HFFc6 (cell line): Measurements from ENCODE around the gene GDPD5. TPM values are rescaled to one million over a fixed set of nuclear protein-coding genes. Genes with fewer than 3 reads are reported as not detected.

ENCODE experiments used
- DNase-seq: peaks from one replicate; pipeline ENCODE4 v3.0.0-alpha.2; 2018
- H3K27ac Mint-ChIP-seq: 2 replicates; pipeline ENCODE4 v1.8.0; 2020; ENCODE audit warnings: mild to moderate bottlenecking, mixed read lengths
- H3K27me3 Mint-ChIP-seq: 2 replicates; pipeline ENCODE4 v1.8.0; 2021; ENCODE audit warnings: mild to moderate bottlenecking, moderate library complexity, mixed read lengths; ENCODE audit not compliant: insufficient read depth
- H3K36me3 Mint-ChIP-seq: 2 replicates; pipeline ENCODE4 v1.8.0; 2021; ENCODE audit warnings: low read depth, mixed read lengths
- H3K4me1 Mint-ChIP-seq: 2 replicates; pipeline ENCODE4 v1.8.0; 2020; ENCODE audit warnings: low read depth, mixed read lengths
- H3K4me3 Mint-ChIP-seq: 2 replicates; pipeline ENCODE4 v1.8.0; 2020; ENCODE audit warnings: mild to moderate bottlenecking, moderate library complexity, mixed read lengths
- H3K9me3 Mint-ChIP-seq: 2 replicates; pipeline ENCODE4 v1.8.0; 2020; ENCODE audit warnings: mild to moderate bottlenecking, mixed read lengths
- CTCF ChIP-seq: fragments of 200-600 bp; sonication (generic); IDR thresholded peaks from 2 replicates; pipeline ENCODE4 v1.5.0; 2021; ENCODE audit warnings: antibody characterized with exemption, mild to moderate bottlenecking
- total RNA-seq, 6 experiments: library from RNA; stranded (reverse); fragmentation: NEBNext Ultra II Directional; extraction: Animal tissue kit (Norgen Biotek cat#: 25700); gene quantifications; 2 replicates in 1 of 6; 3 replicates in 5 of 6; pipeline ENCODE4 v1.2.3, GENCODE V29; 2021

GDPD5 gene
- total RNA-seq, 6 experiments from 2014 or later = 2.5 to 5.7 (median 4.2) TPM

GRCh38 chr11:75456596-75457183 lies 69.1 kb downstream of the GDPD5 start:
- Mint-ChIP-seq H3K4me1 (peaks cover 23% of the 10 kb centered on the region), H3K4me3 (no peak overlapping the region), H3K27ac (no peak overlapping the region), H3K9me3 (no peaks in the 10 kb centered on the region), H3K27me3 (peaks cover 25% of the 10 kb centered on the region), H3K36me3 (no peaks in the 10 kb centered on the region; the same call in 1 of the 2 replicates)
- no peak for TF ChIP-seq CTCF
- DNase-seq = no peak

DNA sequence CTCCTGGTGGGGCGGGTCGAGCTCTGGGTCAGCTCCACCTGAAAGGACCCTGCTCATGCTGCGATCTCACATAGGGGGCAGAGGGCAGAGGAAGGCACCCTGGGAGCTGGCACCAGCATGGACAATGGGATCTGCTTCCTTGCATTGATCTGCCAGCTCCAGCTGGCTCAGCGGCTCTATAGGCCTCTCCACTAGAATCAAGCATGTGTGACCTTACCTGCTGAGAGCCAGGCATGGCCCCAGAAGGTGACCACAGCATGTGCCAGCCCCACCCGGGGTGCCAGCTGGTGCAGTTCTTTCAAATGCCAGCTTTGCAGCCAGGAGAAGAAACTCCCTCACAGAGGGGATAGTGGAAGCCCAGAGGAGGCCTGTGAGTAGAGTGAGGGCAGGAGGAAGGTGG lies 70.8 kb downstream of the GDPD5 start:
- Mint-ChIP-seq H3K27me3 (peaks cover 23% of the 10 kb centered on the region), H3K27ac (no peak overlapping the region), H3K9me3 (no peaks in the 10 kb centered on the region), H3K4me1 (peaks cover 14% of the 10 kb centered on the region), H3K36me3 (no peaks in the 10 kb centered on the region; the same call in 1 of the 2 replicates), H3K4me3 (no peak overlapping the region)
- DNase-seq = no peak
- TF ChIP-seq CTCF = no peak

GRCh38 chr11:75453916-75454655 lies 71.7 kb downstream of the GDPD5 start:
- H3K27ac Mint-ChIP-seq = no peak overlapping the region; the same call in 1 of the 2 replicates
- H3K36me3 Mint-ChIP-seq = no peaks in the 10 kb centered on the region; the same call in 1 of the 2 replicates
- peaks cover 14% of the 10 kb centered on the region for H3K4me1 Mint-ChIP-seq
- H3K9me3 Mint-ChIP-seq = no peaks in the 10 kb centered on the region
- peaks cover 24% of the 10 kb centered on the region for H3K27me3 Mint-ChIP-seq
- DNase-seq = peak; percentile 54
- peak overlapping the region; percentile 25; the same call in 1 of the 2 replicates for H3K4me3 Mint-ChIP-seq
- TF ChIP-seq CTCF = no peak

DNA sequence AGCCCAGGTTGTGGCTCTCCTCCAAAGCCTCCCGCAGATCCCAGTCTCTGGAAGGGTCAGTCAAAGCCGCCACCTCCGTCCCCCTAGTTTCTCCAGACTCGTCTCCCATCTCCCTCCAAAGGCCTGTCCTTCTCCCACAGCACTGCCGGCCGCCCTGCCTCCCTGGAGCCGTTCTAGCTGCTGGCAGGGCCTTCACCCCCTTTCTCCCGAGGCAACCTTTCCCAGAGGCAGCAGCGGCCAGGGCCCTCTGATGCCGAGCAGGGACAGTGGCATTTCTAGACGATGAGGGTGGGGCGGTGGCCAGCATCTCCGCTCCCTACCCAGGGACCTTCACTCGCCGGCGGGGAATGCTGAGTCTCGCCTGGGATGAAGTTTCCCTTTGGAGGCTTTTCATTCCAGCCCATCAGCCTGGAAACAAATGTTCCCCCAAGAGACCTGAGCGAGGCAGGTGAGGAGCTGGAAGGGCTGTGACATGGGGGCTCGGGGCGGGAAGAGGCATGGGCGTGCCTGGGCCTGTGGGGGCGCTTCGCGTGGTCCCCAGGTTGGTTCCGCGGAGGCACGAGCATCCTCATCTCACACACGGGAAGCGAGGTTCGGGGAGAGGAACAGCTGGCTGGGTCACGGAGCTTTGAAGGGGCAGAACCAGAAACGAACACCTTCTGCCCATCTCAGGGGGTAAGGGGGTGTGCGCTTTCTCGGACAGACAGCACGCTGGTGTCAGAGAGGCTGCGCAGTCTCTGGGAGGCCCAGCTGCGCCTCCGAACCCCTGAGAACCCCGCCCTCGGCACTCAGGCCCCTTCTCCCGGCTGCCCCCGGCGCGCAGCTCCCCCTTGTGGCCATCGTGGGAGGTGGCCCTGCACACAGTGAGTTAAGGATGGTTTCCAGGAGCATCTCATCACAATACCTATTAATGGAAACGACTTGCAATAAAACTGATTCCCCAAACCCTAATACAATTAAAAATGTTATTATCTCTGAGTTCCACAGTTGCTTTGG lies 74.6 kb downstream of the GDPD5 start:
- H3K4me3 Mint-ChIP-seq = no peak overlapping the region
- peaks cover 14% of the 10 kb centered on the region for H3K4me1 Mint-ChIP-seq
- no peak overlapping the region for H3K27ac Mint-ChIP-seq
- TF ChIP-seq CTCF = peak; percentile 83
- peaks cover 25% of the 10 kb centered on the region for H3K27me3 Mint-ChIP-seq
- H3K36me3 Mint-ChIP-seq = no peaks in the 10 kb centered on the region; the same call in 1 of the 2 replicates
- DNase-seq = no peak
- H3K9me3 Mint-ChIP-seq = no peaks in the 10 kb centered on the region

- Mint-ChIP-seq H3K27ac (no peak overlapping the region), H3K4me1 (peaks cover 14% of the 10 kb centered on the region), H3K4me3 (no peak overlapping the region), H3K36me3 (no peaks in the 10 kb centered on the region; the same call in 1 of the 2 replicates), H3K9me3 (no peaks in the 10 kb centered on the region), H3K27me3 (peaks cover 18% of the 10 kb centered on the region)
- no peak for TF ChIP-seq CTCF
- DNase-seq = no peak
These were observed 75.5 kb downstream of the GDPD5 start for GRCh38 chr11:75450236-75450635.
